ENCODE results near the gene ATP6V1G3.

The ATP6V1G3 gene

DNA sequence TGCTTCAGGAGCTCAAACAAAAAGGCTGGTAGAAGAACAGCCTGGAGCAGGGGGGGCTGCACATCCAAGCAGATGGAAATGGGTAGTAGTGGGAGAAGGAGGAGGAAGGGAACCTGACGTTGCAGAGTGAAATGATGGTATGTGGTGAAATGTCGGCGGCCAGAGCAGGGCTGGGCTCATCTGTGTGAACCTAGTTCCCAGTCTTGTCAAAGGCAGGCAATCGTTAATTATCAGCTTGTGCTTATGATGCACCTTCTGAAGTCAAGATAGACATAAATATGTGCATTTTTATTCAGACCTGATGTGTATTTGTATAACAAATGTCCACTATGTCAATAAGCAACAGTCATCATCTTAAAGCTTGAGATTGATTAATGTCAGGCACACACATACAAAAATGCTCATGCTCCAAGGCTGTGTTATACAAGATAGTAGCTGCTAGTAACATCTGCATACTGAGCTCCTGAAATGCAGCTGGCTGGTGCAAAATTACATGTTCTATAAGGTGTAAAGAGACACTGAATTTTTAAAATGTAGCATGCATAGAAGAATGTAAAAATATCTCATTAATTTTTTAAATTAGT lies 10.6 kb upstream of the ATP6V1G3 start:
- H3K9me3 ChIP-seq (ENCODE audit: insufficient read depth, low read length): no peaks in the 10 kb centered on the region
- peaks cover 7% of the 10 kb centered on the region; the same call in 1 of the 2 replicates for H3F3A ChIP-seq (ENCODE audit: insufficient read depth)
- no peaks in the 10 kb centered on the region for H3K9me2 ChIP-seq (replicated peaks; ENCODE audit: insufficient read depth, low read length)
- no peaks in the 10 kb centered on the region for H3K27me3 ChIP-seq (ENCODE audit: low read length)
- no peak overlapping the region for H3K27ac ChIP-seq (ENCODE audit: low read depth, low read length)
- H4K20me1 ChIP-seq (ENCODE audit: low read depth, low read length): no peaks in the 10 kb centered on the region
- no peak overlapping the region for H2AFZ ChIP-seq (ENCODE audit: low read depth, low read length, severe bottlenecking)
- TF ChIP-seq CTCF (IDR thresholded peaks at IDR 0.05; ENCODE audit: insufficient read depth, low read length, poor library complexity, severe bottlenecking): no peak
- TF ChIP-seq EZH2phosphoT487 (conservative IDR thresholded peaks at IDR 0.05; ENCODE audit: low read length): no peak
- H3K79me2 ChIP-seq (ENCODE audit: insufficient read depth, low read length): no peaks in the 10 kb centered on the region
- H3K9ac ChIP-seq (ENCODE audit: low read length): no peak overlapping the region
- H3K4me3 ChIP-seq (ENCODE audit: insufficient read depth, low read length, poor library complexity, severe bottlenecking): no peak overlapping the region
- H3K36me3 ChIP-seq (ENCODE audit: low read length): no peaks in the 10 kb centered on the region
- no peak overlapping the region for H3K4me2 ChIP-seq (ENCODE audit: low read depth, low read length, poor library complexity, severe bottlenecking)

- Histone ChIP-seq H4K20me1 (ENCODE audit: low read depth, low read length) (no peaks in the 10 kb centered on the region), H3K36me3 (ENCODE audit: low read length) (0 out of 2 replicates have a peak, but pooled peaks cover 3% of the 10 kb centered on the region), H3K4me2 (ENCODE audit: low read depth, low read length, poor library complexity, severe bottlenecking) (no peak overlapping the region), H3K9me3 (ENCODE audit: insufficient read depth, low read length) (no peaks in the 10 kb centered on the region), H3F3A (ENCODE audit: insufficient read depth) (peaks cover 8% of the 10 kb centered on the region; the same call in 1 of the 2 replicates), H3K9me2 (replicated peaks; ENCODE audit: insufficient read depth, low read length) (no peaks in the 10 kb centered on the region), H3K79me2 (ENCODE audit: insufficient read depth, low read length) (no peaks in the 10 kb centered on the region), H3K27ac (ENCODE audit: low read depth, low read length) (no peak overlapping the region), H3K4me3 (ENCODE audit: insufficient read depth, low read length, poor library complexity, severe bottlenecking) (no peak overlapping the region), H2AFZ (ENCODE audit: low read depth, low read length, severe bottlenecking) (no peak overlapping the region), H3K9ac (ENCODE audit: low read length) (no peak overlapping the region), H3K27me3 (ENCODE audit: low read length) (no peaks in the 10 kb centered on the region)
- TF ChIP-seq CTCF (IDR thresholded peaks at IDR 0.05; ENCODE audit: insufficient read depth, low read length, poor library complexity, severe bottlenecking): no peak
- TF ChIP-seq EZH2phosphoT487 (conservative IDR thresholded peaks at IDR 0.05; ENCODE audit: low read length): no peak
Measured at GRCh38 chr1:198549866-198550265, 9.4 kb upstream of the ATP6V1G3 start.

DNA sequence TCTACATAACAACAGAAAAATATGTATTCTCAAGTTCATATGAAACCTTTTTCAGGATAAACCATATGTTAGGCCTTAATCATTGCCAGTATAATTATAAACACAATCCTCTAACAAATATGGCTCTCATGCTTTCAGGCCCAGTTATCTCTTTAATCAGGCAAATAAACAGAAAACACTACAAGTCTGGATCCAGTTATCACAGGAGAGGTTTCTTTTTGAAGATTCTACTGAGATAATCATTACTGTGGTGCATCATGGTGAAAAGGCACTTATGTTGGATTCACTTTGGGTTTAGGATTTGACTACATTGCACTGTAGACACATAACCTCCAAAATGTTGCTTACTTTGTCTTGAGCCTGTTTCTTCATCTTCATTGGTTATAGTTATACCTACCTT lies 8.4 kb upstream of the ATP6V1G3 start:
- H2AFZ ChIP-seq (ENCODE audit: low read depth, low read length, severe bottlenecking): no peak overlapping the region
- H4K20me1 ChIP-seq (ENCODE audit: low read depth, low read length): no peaks in the 10 kb centered on the region
- no peaks in the 10 kb centered on the region for H3K9me3 ChIP-seq (ENCODE audit: insufficient read depth, low read length)
- H3K4me2 ChIP-seq (ENCODE audit: low read depth, low read length, poor library complexity, severe bottlenecking): no peak overlapping the region
- no peaks in the 10 kb centered on the region for H3K27me3 ChIP-seq (ENCODE audit: low read length)
- H3K4me3 ChIP-seq (ENCODE audit: insufficient read depth, low read length, poor library complexity, severe bottlenecking): no peak overlapping the region
- H3F3A ChIP-seq (ENCODE audit: insufficient read depth): peaks cover 15% of the 10 kb centered on the region; the same call in 1 of the 2 replicates
- no peak for TF ChIP-seq CTCF (IDR thresholded peaks at IDR 0.05; ENCODE audit: insufficient read depth, low read length, poor library complexity, severe bottlenecking)
- no peaks in the 10 kb centered on the region for H3K79me2 ChIP-seq (ENCODE audit: insufficient read depth, low read length)
- H3K9me2 ChIP-seq (replicated peaks; ENCODE audit: insufficient read depth, low read length): no peaks in the 10 kb centered on the region
- 0 out of 2 replicates have a peak, but pooled peaks cover 3% of the 10 kb centered on the region for H3K36me3 ChIP-seq (ENCODE audit: low read length)
- H3K27ac ChIP-seq (ENCODE audit: low read depth, low read length): no peak overlapping the region
- no peak overlapping the region for H3K9ac ChIP-seq (ENCODE audit: low read length)

Data from SU-DHL-6 (cell line).